KG1 (cell line): ENCODE measurements around the gene COA6.

Experiments
- DNase-seq: peaks from one replicate; lab custom pipeline; 2025; lab: John Stamatoyannopoulos, UW

The COA6 gene

DNA sequence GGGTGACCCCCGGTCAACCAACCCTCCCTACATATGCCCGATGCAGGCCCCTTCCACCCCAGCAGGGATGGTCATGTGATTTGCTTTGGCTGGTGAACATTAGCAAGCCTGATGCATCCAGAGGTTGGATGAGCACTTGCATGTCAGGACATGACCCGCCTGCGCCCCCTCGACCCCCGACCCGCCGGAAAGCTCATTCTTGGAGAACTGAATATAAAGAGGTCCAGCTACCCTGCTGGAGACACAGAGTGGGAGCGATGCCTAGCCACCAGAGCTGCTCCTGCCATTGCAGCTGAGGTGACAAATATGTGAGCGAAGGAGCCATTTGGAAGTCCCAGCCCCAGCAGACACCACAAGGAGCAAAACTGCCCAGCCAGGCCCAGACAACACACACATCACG lies 39.6 kb downstream of the COA6 start:
- DNase-seq = no peak

DNA sequence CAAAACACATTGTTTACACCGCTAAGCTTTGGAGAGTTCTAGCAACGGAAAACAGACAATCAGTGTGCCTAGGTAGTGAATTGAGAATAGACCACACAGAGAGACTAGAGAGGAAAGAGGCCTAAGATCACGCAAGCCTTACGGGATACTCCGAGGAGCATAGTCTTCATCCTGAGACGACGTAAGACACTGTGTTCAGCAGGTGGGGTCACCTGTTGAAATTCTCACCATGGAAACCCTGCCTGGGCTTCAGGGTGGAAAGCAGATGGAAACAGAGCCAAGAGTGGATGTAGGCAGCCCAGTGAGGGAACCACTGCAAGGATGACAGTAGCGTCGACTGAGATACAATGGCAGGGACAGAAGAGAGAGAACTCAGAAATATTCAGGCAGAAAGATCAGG lies 40.2 kb downstream of the COA6 start:
- DNase-seq = no peak

- DNase-seq = no peak
These were observed 40.7 kb downstream of the COA6 start for GRCh38 chr1:234413990-234414389.

DNA sequence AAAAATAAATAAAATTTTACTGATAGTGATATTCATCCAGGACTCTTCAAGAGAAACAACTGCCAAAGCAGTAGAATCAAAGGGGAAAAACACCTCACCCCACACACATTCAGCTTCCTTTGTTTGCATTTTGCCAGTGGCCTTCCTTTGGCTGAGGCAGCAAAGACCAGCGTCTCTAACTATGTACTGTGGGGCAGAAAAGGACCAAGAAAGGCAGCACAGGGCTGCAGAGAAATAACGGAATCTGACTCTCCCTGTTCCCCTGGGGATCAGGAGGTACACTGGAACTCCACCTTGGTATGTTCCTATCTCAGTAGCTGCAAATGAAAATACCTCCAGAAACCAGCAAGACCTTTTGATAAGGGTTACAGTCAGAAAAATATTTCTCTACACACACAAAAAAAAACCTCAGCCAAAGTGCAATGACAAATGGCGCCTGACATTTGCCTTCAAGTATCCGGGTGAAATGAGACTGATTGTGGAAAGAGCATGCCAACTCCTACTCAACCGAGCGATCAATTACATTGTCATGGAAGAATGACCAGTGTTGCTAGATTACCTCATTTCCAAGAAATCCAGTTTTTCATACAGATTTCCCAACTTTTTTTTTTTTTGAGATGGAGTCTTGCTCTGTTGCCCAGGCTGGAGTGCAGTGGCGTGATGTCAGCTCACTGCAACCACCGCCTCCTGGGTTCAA lies 54.8 kb downstream of the COA6 start:
- no peak for DNase-seq

DNA sequence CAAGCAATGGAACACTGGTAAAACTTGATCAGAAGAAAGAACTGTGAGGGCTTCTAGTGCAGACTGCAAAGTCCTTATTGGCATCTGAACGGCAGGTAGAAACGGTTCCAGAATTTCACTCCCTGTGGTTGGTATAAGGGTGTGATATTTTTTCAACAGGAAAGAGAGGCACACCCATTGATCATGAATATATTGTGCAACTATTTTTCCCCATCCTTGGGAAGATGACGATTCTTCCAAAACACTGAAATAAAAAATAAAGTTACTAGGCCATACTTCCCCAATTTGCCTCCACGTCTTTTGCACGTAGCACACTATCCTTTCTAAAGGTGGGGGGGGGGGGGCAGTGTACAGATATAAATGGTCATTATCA lies 56.2 kb downstream of the COA6 start:
- no peak for DNase-seq

DNA sequence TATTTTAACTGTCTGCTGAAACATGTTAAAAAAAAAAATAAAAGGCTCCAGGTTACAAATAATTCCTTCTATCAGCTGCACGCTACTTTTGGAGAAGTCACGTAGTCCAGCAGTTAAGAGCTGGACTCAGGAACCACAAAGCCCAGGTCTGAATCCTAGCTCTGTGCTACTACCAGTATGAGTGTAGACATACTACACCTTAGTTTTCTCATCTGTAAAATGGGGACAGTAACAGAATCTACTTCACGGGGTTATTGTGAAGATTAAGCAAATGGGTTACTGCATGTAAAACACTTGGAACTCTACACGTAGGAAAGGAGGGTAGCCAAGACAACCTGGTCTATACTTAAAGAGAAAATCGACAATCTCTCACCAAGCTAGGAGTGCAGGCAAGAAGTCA lies 57.4 kb downstream of the COA6 start:
- no peak for DNase-seq

DNA sequence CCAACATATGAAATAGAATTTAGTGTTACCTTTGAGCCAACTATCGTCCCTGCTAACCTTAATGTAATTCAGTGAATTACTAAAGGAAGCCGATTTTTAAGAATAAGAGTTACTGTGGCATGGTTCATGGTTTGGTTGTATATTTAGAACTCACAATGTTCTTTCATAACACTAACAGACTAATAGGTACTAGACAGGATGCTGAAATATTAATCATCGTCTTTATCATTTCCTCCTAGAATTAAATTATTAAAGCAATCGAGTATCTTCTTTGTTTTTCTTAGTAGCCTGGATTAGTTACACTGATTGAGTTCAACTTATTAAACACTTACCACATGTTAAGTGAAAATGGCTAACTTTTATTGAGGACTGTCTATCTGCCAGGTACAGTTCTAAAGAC lies 58.0 kb downstream of the COA6 start:
- no peak for DNase-seq

- no peak for DNase-seq
These were observed 60.5 kb downstream of the COA6 start for GRCh38 chr1:234433563-234434285.
